GM18505 (cell line): ENCODE results near the gene SOCS7.
"Not testable (repeated sequence)": the region's sequence is repeated elsewhere in the genome, so short reads cannot be mapped to it uniquely, and the experiment has no call there.

ENCODE experiments used
- ATAC-seq: cut with Tn5 transposase; IDR thresholded peaks from one replicate; pipeline ENCODE4 v1.9.1; 2021; ENCODE audit not compliant: unreplicated experiment
- POLR2A ChIP-seq: IDR thresholded peaks from 4 replicates; pipeline ENCODE4 v1.6.1; 2011; ENCODE audit warnings: borderline replicate concordance; ENCODE audit not compliant: insufficient read depth, insufficient read length; ENCODE audit errors: extremely low read depth

Gene SOCS7

GRCh38 chr17:38425744-38426143 is 74.1 kb downstream of the SOCS7 start:
- no peak for TF ChIP-seq POLR2A
- no peak for ATAC-seq

GRCh38 chr17:38426441-38426840 is 74.8 kb downstream of the SOCS7 start:
- no peak for TF ChIP-seq POLR2A
- ATAC-seq = no peak

GRCh38 chr17:38427160-38427949 is 75.7 kb downstream of the SOCS7 start:
- ATAC-seq = no peak
- TF ChIP-seq POLR2A = no peak

- ATAC-seq = no peak
These were observed 76.5 kb downstream of the SOCS7 start, which contains the start of gene ARHGAP23 for GRCh38 chr17:38428112-38428642. Gene ARHGAP23, plus strand, starts transcription at chr17:38428464. Its CDS starts 22 bp downstream, at chr17:38428486.

GRCh38 chr17:38428643-38429371 is 77.2 kb downstream of the SOCS7 start:
- no peak for TF ChIP-seq POLR2A
- no peak for ATAC-seq

More at GRCh38 chr17:38428112-38428642, 76.5 kb downstream of the SOCS7 start, which contains the start of gene ARHGAP23:
- no peak for TF ChIP-seq POLR2A

- ATAC-seq = no peak
- no peak for TF ChIP-seq POLR2A
These were observed 77.9 kb downstream of the SOCS7 start for GRCh38 chr17:38429476-38430100.

GRCh38 chr17:38430316-38430715 is 78.7 kb downstream of the SOCS7 start:
- no peak for TF ChIP-seq POLR2A
- no peak for ATAC-seq

GRCh38 chr17:38430822-38431221 is 79.2 kb downstream of the SOCS7 start:
- ATAC-seq = no peak
- TF ChIP-seq POLR2A = no peak

GRCh38 chr17:38431346-38432145 is 79.9 kb downstream of the SOCS7 start:
- TF ChIP-seq POLR2A = no peak
- no peak for ATAC-seq

- no peak for ATAC-seq
- TF ChIP-seq POLR2A = no peak
These were observed 82.6 kb downstream of the SOCS7 start for GRCh38 chr17:38434178-38434665.

- no peak for TF ChIP-seq POLR2A
- no peak for ATAC-seq
These were observed 84.2 kb downstream of the SOCS7 start for GRCh38 chr17:38435795-38436194.

GRCh38 chr17:38436386-38436785 is 84.7 kb downstream of the SOCS7 start:
- no peak for ATAC-seq
- no peak for TF ChIP-seq POLR2A

GRCh38 chr17:38437313-38437712 is 85.7 kb downstream of the SOCS7 start:
- ATAC-seq = not testable (repeated sequence)
